ENCODE measurements around the gene NEDD4L. TPM values are rescaled to one million over a fixed set of nuclear protein-coding genes. Genes with fewer than 3 reads are reported as not detected.

Gene NEDD4L
- total RNA-seq, 2 experiments from 2014 or later: 3.2 to 3.3 TPM

- BruUV-seq (replicated peaks): no TSS peak
- TF ChIP-seq CTCF (conservative IDR thresholded peaks at IDR 0.05; ENCODE audit: low read length) (no peak), EZH2phosphoT487 (IDR thresholded peaks at IDR 0.05; ENCODE audit: borderline replicate concordance, low read depth, low read length) (no peak)
- H3K4me2 ChIP-seq (ENCODE audit: low read length): no peak overlapping the region
- POLR2A ChIA-PET: no interaction called here
- H3K9me2 ChIP-seq (ENCODE audit: insufficient read depth, low read length): no peaks in the 10 kb centered on the region
- H3K79me2 ChIP-seq (ENCODE audit: insufficient read depth, low read depth, low read length): no peaks in the 10 kb centered on the region
- H3K4me3 ChIP-seq (ENCODE audit: low read depth, low read length, poor library complexity, severe bottlenecking): no peak overlapping the region
- H2AFZ ChIP-seq (ENCODE audit: low read length): no peak overlapping the region
- DNase-seq (ENCODE audit: low spot score): no peak
- no peaks in the 10 kb centered on the region for H3K36me3 ChIP-seq (ENCODE audit: insufficient read depth, low read length)
- intact Hi-C loops (cut with micrococcal nuclease; ENCODE audit: unreplicated experiment): loop anchor here (10.0 kb wide), 1 partner anchor 161 kb away; no protein-coding TSS in a partner anchor
- H3K27ac ChIP-seq (ENCODE audit: low read depth, low read length, poor library complexity, severe bottlenecking): no peak overlapping the region
- H4K20me1 ChIP-seq (ENCODE audit: insufficient read depth, low read length): no peaks in the 10 kb centered on the region
- H3K9me3 ChIP-seq (ENCODE audit: low read length): no peaks in the 10 kb centered on the region
- H3K4me1 ChIP-seq (ENCODE audit: insufficient read depth, low read length, poor library complexity, severe bottlenecking): no peaks in the 10 kb centered on the region
- CTCF ChIA-PET (ENCODE audit: unreplicated experiment): no interaction called here
Observed at GRCh38 chr18:58125756-58126155, 81.7 kb downstream of the NEDD4L start.

- H3K79me2 ChIP-seq (ENCODE audit: insufficient read depth, low read depth, low read length): no peaks in the 10 kb centered on the region
- no TSS peak for BruUV-seq (replicated peaks)
- H3K4me1 ChIP-seq (ENCODE audit: insufficient read depth, low read length, poor library complexity, severe bottlenecking): no peaks in the 10 kb centered on the region
- H3K9me3 ChIP-seq (ENCODE audit: low read length): no peaks in the 10 kb centered on the region
- H4K20me1 ChIP-seq (ENCODE audit: insufficient read depth, low read length): no peaks in the 10 kb centered on the region
- TF ChIP-seq CTCF (conservative IDR thresholded peaks at IDR 0.05; ENCODE audit: low read length) (no peak), EZH2phosphoT487 (IDR thresholded peaks at IDR 0.05; ENCODE audit: borderline replicate concordance, low read depth, low read length) (no peak)
- H3K9me2 ChIP-seq (ENCODE audit: insufficient read depth, low read length): no peaks in the 10 kb centered on the region
- CTCF ChIA-PET (ENCODE audit: unreplicated experiment): no interaction called here
- no peak for DNase-seq (ENCODE audit: low spot score)
- no peak overlapping the region for H3K27ac ChIP-seq (ENCODE audit: low read depth, low read length, poor library complexity, severe bottlenecking)
- intact Hi-C loops (cut with micrococcal nuclease; ENCODE audit: unreplicated experiment): loop anchor here (10.0 kb wide), 1 partner anchor 164 kb away; no protein-coding TSS in a partner anchor
- POLR2A ChIA-PET: no interaction called here
- no peak overlapping the region for H2AFZ ChIP-seq (ENCODE audit: low read length)
- no peak overlapping the region for H3K4me3 ChIP-seq (ENCODE audit: low read depth, low read length, poor library complexity, severe bottlenecking)
- no peaks in the 10 kb centered on the region for H3K36me3 ChIP-seq (ENCODE audit: insufficient read depth, low read length)
- H3K4me2 ChIP-seq (ENCODE audit: low read length): no peak overlapping the region
Observed at GRCh38 chr18:58128381-58129374, 84.7 kb downstream of the NEDD4L start.

Measured in OCI-LY7 (cell line).